ENCODE results near the gene GOLGA8A.

DNA sequence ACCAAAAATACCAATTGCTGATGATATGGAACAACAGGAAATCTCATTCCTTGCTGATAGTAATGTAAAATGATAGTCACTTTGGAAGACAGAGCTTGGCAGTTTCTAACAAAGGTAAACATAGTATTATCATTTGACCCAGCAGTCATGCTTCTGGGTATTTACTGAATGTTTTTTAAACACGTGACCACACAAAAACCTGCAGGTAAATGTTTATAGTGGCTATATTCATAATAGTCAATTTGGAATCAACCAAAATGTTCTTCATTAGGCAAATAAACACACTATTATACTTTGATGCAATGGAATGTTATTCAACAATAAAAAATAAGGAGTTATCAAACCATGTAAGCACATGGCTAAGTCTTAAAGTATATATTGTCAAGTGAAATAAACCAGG is 24.1 kb upstream of the GOLGA8A start:
- TF ChIP-seq POLR2A (IDR thresholded peaks at IDR 0.05) (no peak), EP300 (IDR thresholded peaks at IDR 0.05) (no peak)
- TF ChIP-seq, protein P1, sequence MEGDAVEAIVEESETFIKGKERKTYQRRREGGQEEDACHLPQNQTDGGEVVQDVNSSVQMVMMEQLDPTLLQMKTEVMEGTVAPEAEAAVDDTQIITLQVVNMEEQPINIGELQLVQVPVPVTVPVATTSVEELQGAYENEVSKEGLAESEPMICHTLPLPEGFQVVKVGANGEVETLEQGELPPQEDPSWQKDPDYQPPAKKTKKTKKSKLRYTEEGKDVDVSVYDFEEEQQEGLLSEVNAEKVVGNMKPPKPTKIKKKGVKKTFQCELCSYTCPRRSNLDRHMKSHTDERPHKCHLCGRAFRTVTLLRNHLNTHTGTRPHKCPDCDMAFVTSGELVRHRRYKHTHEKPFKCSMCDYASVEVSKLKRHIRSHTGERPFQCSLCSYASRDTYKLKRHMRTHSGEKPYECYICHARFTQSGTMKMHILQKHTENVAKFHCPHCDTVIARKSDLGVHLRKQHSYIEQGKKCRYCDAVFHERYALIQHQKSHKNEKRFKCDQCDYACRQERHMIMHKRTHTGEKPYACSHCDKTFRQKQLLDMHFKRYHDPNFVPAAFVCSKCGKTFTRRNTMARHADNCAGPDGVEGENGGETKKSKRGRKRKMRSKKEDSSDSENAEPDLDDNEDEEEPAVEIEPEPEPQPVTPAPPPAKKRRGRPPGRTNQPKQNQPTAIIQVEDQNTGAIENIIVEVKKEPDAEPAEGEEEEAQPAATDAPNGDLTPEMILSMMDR (IDR thresholded peaks at IDR 0.05) = no peak
